A673 (cell line): Measurements from ENCODE around the gene ATOSB.
"Not testable (repeated sequence)": the region's sequence is repeated elsewhere in the genome, so short reads cannot be mapped to it uniquely, and the experiment has no call there.

Source experiments
- EZH2 ChIP-seq: fragments of 200-600 bp; sonication (generic); IDR thresholded peaks from 2 replicates; pipeline ENCODE4 v1.6.1; 2017; ENCODE audit warnings: borderline replicate concordance, low read depth, mild to moderate bottlenecking, mixed read lengths, antibody characterized with exemption, low read length; ENCODE audit not compliant: poor library complexity, severe bottlenecking
- TF ChIP-seq, protein P1 (sequence below): fragments of 300-800, 200-600 bp; sonication (generic); conservative IDR thresholded peaks from 2 replicates; pipeline ENCODE4 v1.5.1; 2017; ENCODE audit warnings: low read depth, mild to moderate bottlenecking, antibody characterized with exemption, low read length, moderate library complexity, mixed read lengths

DNA sequence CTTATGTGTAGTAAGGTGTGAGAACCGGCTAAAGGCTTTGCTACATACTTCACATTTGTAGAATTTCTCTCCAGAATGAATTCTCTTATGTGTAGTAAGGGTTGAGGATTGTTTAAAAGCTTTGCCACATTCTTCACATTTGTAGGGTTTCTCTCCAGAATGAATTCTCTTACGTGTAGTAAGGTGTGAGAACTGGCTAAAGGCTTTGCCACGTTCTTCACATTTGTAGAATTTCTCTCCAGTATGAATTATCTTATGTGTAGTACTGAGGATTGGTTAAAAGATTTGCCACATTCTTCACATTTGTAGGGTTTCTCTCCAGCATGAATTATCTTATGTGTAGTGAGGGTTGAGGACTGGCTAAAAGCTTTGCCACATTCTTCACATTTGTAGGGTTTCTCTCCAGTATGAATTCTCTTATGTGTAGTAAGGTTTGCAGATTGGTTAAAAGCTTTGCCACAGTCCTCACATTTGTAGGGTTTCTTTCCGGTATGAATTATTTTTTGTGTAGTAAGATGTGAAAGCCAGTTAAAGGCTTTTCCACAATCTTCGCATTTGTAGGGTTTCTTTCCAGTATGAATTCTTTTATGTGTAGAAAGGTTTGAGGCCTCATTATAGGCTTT, 32.4 kb upstream of the ATOSB start:
- TF ChIP-seq, protein P1, sequence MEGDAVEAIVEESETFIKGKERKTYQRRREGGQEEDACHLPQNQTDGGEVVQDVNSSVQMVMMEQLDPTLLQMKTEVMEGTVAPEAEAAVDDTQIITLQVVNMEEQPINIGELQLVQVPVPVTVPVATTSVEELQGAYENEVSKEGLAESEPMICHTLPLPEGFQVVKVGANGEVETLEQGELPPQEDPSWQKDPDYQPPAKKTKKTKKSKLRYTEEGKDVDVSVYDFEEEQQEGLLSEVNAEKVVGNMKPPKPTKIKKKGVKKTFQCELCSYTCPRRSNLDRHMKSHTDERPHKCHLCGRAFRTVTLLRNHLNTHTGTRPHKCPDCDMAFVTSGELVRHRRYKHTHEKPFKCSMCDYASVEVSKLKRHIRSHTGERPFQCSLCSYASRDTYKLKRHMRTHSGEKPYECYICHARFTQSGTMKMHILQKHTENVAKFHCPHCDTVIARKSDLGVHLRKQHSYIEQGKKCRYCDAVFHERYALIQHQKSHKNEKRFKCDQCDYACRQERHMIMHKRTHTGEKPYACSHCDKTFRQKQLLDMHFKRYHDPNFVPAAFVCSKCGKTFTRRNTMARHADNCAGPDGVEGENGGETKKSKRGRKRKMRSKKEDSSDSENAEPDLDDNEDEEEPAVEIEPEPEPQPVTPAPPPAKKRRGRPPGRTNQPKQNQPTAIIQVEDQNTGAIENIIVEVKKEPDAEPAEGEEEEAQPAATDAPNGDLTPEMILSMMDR = not testable (repeated sequence)
- TF ChIP-seq EZH2 = not testable (repeated sequence)
